ENCODE results near the gene LIPC. TPM values are rescaled to one million over a fixed set of nuclear protein-coding genes. Genes with fewer than 3 reads are reported as not detected.

The LIPC gene
- total and polyA plus RNA-seq, 4 donors, result 0.38 to 0.93 (median 0.52) TPM; not detected in 1

DNA sequence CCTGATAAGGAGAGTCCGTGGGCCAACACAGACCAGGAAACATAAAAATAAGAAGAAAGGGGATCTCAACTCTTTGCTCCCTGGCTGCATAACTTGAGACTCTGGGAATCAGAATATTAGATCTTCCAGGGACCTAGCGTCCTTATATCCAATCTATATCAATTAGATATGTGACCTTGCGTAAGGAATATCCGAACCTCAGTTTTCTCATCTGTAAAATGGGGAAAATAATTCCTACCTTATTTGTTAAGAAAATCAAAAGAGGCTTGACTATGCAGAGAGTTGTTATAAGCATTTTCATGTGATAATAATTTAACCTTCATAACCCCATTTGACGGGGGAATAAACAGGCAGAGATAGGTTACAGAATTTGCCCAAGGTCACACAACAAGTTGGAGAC, 7.1 kb upstream of the LIPC start:
- no peaks in the 10 kb centered on the region for H3K4me1 ChIP-seq (ENCODE audit: control insufficient read depth in 1 of 2, insufficient read depth in 2 of 2, low read length in 2 of 2)
- H3K27me3 ChIP-seq (ENCODE audit: control insufficient read depth in 1 of 2, insufficient read depth in 2 of 2, low read length in 1 of 2), result no peaks in the 10 kb centered on the region
- no peak overlapping the region for H3K27ac ChIP-seq (ENCODE audit: low read depth in 1 of 2, low read length in 2 of 2)
- no peak for ATAC-seq (ENCODE audit: low FRiP score)
- no peaks in the 10 kb centered on the region for H3K9me3 ChIP-seq (ENCODE audit: control insufficient read depth, low read length)
- H3K4me3 ChIP-seq (ENCODE audit: low read length in 2 of 2), result no peak overlapping the region
- 81 to 84% methylated on average over 5 of the region's 5 CpGs for WGBS, 2 donors
- DNase-seq, result no peak
- H3K36me3 ChIP-seq (ENCODE audit: control insufficient read depth in 1 of 2, insufficient read depth in 2 of 2, low read length in 1 of 2), result no peaks in the 10 kb centered on the region
- intact Hi-C loops (cut with DNase I), result no loop called here

DNA sequence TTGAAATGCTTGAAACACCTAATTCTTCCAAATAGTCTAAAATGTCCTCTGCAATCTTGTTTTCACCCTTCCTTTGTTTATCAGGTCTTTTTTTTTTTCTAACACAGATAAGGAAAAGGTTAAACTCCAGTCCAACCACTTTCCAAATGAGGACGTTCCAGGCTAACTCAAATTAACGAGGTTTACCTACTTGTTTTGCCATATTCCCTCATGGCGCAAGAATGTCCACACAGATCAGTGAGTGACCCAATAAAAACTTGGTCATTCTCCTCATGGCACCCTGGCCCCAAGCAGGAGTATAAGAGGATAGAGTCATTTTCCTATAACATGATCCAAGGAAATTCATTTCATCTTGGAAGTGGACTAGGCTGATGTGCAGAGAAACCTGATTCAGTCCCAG, 6.6 kb upstream of the LIPC start:
- H3K27me3 ChIP-seq (ENCODE audit: control insufficient read depth in 1 of 2, insufficient read depth in 2 of 2, low read length in 1 of 2), result no peaks in the 10 kb centered on the region
- no peak overlapping the region for H3K27ac ChIP-seq (ENCODE audit: low read depth in 1 of 2, low read length in 2 of 2)
- DNase-seq, result no peak
- ATAC-seq (ENCODE audit: low FRiP score), result no peak
- intact Hi-C loops (cut with DNase I), result no loop called here
- no peaks in the 10 kb centered on the region for H3K9me3 ChIP-seq (ENCODE audit: control insufficient read depth, low read length)
- H3K4me3 ChIP-seq (ENCODE audit: low read length in 2 of 2), result no peak overlapping the region
- no peaks in the 10 kb centered on the region for H3K36me3 ChIP-seq (ENCODE audit: control insufficient read depth in 1 of 2, insufficient read depth in 2 of 2, low read length in 1 of 2)
- no peaks in the 10 kb centered on the region for H3K4me1 ChIP-seq (ENCODE audit: control insufficient read depth in 1 of 2, insufficient read depth in 2 of 2, low read length in 2 of 2)
- WGBS, 2 donors, result 51 to 60% methylated on average over 3 of the region's 3 CpGs

DNA sequence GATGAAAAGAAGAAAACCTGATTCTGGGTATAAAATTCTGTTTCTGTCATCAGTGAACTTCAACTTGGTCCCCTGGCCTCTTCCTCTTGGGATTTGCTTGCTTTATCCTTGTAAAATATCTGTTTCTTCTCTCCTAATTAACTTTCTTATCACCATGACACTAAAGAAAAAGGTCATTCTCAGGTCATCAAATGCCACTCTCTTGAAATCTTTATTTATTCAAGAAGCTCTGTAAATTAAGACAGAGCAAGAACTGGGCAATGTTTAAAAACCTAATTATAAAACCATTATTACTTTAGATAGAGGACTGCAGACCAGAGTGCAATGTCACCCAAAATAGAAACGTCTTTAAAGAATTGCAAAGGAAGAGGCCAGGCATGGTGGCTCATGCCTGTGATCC, 6.0 kb upstream of the LIPC start:
- WGBS, 2 donors, result 37 to 48% methylated on average over 1 of the region's 1 CpG
- no peak for DNase-seq

DNA sequence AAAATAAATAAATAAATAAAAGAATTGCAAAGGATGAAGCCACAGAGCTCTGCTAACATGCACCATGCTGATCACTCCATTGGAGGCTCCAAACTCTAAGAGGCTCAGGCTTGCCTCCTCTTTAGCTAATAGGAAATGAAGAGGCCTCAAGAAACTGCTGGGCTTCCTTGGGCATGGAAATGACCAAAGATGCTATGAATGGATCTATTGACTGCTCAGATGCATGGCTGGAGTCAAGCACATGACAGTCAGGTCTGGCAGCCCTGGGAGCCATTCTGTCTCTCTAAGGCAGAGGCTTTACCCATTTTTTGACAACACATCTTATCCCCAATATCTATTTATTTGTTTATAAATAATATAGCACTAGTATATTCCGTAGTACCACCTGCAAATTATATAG, 5.3 kb upstream of the LIPC start:
- DNase-seq, result no peak
- ATAC-seq (ENCODE audit: low FRiP score), result no peak
- Histone ChIP-seq H3K36me3 (ENCODE audit: control insufficient read depth in 1 of 2, insufficient read depth in 2 of 2, low read length in 1 of 2) (no peaks in the 10 kb centered on the region), H3K9me3 (ENCODE audit: control insufficient read depth, low read length) (no peaks in the 10 kb centered on the region), H3K27ac (ENCODE audit: low read depth in 1 of 2, low read length in 2 of 2) (no peak overlapping the region), H3K4me3 (ENCODE audit: low read length in 2 of 2) (no peak overlapping the region), H3K4me1 (ENCODE audit: control insufficient read depth in 1 of 2, insufficient read depth in 2 of 2, low read length in 2 of 2) (no peaks in the 10 kb centered on the region), H3K27me3 (ENCODE audit: control insufficient read depth in 1 of 2, insufficient read depth in 2 of 2, low read length in 1 of 2) (no peaks in the 10 kb centered on the region)
- 98 to 100% methylated on average over 1 of the region's 1 CpG for WGBS, 2 donors
- intact Hi-C loops (cut with DNase I), result no loop called here

More for the DNA sequence above, 6.0 kb upstream of the LIPC start:
- no peaks in the 10 kb centered on the region for H3K4me1 ChIP-seq (ENCODE audit: control insufficient read depth in 1 of 2, insufficient read depth in 2 of 2, low read length in 2 of 2)
- no peaks in the 10 kb centered on the region for H3K27me3 ChIP-seq (ENCODE audit: control insufficient read depth in 1 of 2, insufficient read depth in 2 of 2, low read length in 1 of 2)
- no peak overlapping the region for H3K4me3 ChIP-seq (ENCODE audit: low read length in 2 of 2)
- intact Hi-C loops (cut with DNase I), result no loop called here
- ATAC-seq (ENCODE audit: low FRiP score), result no peak
- no peak overlapping the region for H3K27ac ChIP-seq (ENCODE audit: low read depth in 1 of 2, low read length in 2 of 2)
- H3K9me3 ChIP-seq (ENCODE audit: control insufficient read depth, low read length), result no peaks in the 10 kb centered on the region
- no peaks in the 10 kb centered on the region for H3K36me3 ChIP-seq (ENCODE audit: control insufficient read depth in 1 of 2, insufficient read depth in 2 of 2, low read length in 1 of 2)

DNA sequence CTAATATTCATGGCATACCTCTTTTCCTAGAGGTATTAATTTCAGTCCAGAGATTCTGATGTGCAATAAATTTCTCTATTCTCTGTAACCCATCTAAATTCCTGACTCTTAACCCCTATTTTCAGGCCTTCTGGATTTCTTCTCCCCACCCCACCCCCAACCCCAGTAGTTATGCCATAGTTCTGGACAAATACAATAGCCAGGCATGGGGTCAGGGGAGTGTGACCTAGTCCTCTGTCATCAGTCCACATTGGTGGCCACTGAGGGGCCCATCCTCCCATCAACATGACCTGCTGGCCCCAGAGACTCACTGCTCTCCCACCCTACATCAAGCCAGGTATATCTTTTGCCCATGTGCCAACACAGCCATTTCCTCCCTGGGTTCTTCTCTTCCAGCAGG, 3.8 kb upstream of the LIPC start:
- no peaks in the 10 kb centered on the region for H3K4me1 ChIP-seq (ENCODE audit: control insufficient read depth in 1 of 2, insufficient read depth in 2 of 2, low read length in 2 of 2)
- H3K27ac ChIP-seq (ENCODE audit: low read depth in 1 of 2, low read length in 2 of 2), result no peak overlapping the region
- no peak overlapping the region for H3K4me3 ChIP-seq (ENCODE audit: low read length in 2 of 2)
- ATAC-seq (ENCODE audit: low FRiP score) (no peak), DNase-seq (no peak)
- H3K27me3 ChIP-seq (ENCODE audit: control insufficient read depth in 1 of 2, insufficient read depth in 2 of 2, low read length in 1 of 2), result no peaks in the 10 kb centered on the region
- intact Hi-C loops (cut with DNase I), result no loop called here
- no peaks in the 10 kb centered on the region for H3K9me3 ChIP-seq (ENCODE audit: control insufficient read depth, low read length)
- no peaks in the 10 kb centered on the region for H3K36me3 ChIP-seq (ENCODE audit: control insufficient read depth in 1 of 2, insufficient read depth in 2 of 2, low read length in 1 of 2)

GRCh38 chr15:58430224-58430787, 1.5 kb upstream of the LIPC start:
- no peak overlapping the region for H3K4me3 ChIP-seq (ENCODE audit: low read length in 2 of 2)
- DNase-seq, result no peak
- ATAC-seq (ENCODE audit: low FRiP score), result no peak
- H3K27ac ChIP-seq (ENCODE audit: low read depth in 1 of 2, low read length in 2 of 2), result no peak overlapping the region
- H3K4me1 ChIP-seq (ENCODE audit: control insufficient read depth in 1 of 2, insufficient read depth in 2 of 2, low read length in 2 of 2), result no peaks in the 10 kb centered on the region
- no peaks in the 10 kb centered on the region for H3K27me3 ChIP-seq (ENCODE audit: control insufficient read depth in 1 of 2, insufficient read depth in 2 of 2, low read length in 1 of 2)
- no peaks in the 10 kb centered on the region for H3K36me3 ChIP-seq (ENCODE audit: control insufficient read depth in 1 of 2, insufficient read depth in 2 of 2, low read length in 1 of 2)
- H3K9me3 ChIP-seq (ENCODE audit: control insufficient read depth, low read length), result no peaks in the 10 kb centered on the region
- intact Hi-C loops (cut with DNase I), result no loop called here
- WGBS, 2 donors, result 96% methylated on average over 5 of the region's 5 CpGs

- Histone ChIP-seq H3K27ac (ENCODE audit: low read depth in 1 of 2, low read length in 2 of 2) (no peak overlapping the region), H3K9me3 (ENCODE audit: control insufficient read depth, low read length) (no peaks in the 10 kb centered on the region), H3K4me1 (ENCODE audit: control insufficient read depth in 1 of 2, insufficient read depth in 2 of 2, low read length in 2 of 2) (no peaks in the 10 kb centered on the region), H3K27me3 (ENCODE audit: control insufficient read depth in 1 of 2, insufficient read depth in 2 of 2, low read length in 1 of 2) (no peaks in the 10 kb centered on the region), H3K36me3 (ENCODE audit: control insufficient read depth in 1 of 2, insufficient read depth in 2 of 2, low read length in 1 of 2) (no peaks in the 10 kb centered on the region), H3K4me3 (ENCODE audit: low read length in 2 of 2) (no peak overlapping the region)
- intact Hi-C loops (cut with DNase I), result no loop called here
- WGBS, 2 donors, result 59 to 64% methylated on average over 7 of the region's 7 CpGs
- no peak for DNase-seq
- ATAC-seq (ENCODE audit: low FRiP score), result no peak
Measured at GRCh38 chr15:58432401-58432800, 610 bp downstream of the LIPC start.

GRCh38 chr15:58433597-58434333, 2.0 kb downstream of the LIPC start:
- no peaks in the 10 kb centered on the region for H3K4me1 ChIP-seq (ENCODE audit: control insufficient read depth in 1 of 2, insufficient read depth in 2 of 2, low read length in 2 of 2)
- H3K4me3 ChIP-seq (ENCODE audit: low read length in 2 of 2), result no peak overlapping the region
- H3K9me3 ChIP-seq (ENCODE audit: control insufficient read depth, low read length), result no peaks in the 10 kb centered on the region
- intact Hi-C loops (cut with DNase I), result no loop called here
- DNase-seq (no peak), ATAC-seq (ENCODE audit: low FRiP score) (peak; percentile 45)
- H3K27me3 ChIP-seq (ENCODE audit: control insufficient read depth in 1 of 2, insufficient read depth in 2 of 2, low read length in 1 of 2), result no peaks in the 10 kb centered on the region
- WGBS, 2 donors, result 89 to 93% methylated on average over 4 of the region's 4 CpGs
- H3K27ac ChIP-seq (ENCODE audit: low read depth in 1 of 2, low read length in 2 of 2), result no peak overlapping the region
- no peaks in the 10 kb centered on the region for H3K36me3 ChIP-seq (ENCODE audit: control insufficient read depth in 1 of 2, insufficient read depth in 2 of 2, low read length in 1 of 2)

- Histone ChIP-seq H3K36me3 (ENCODE audit: control insufficient read depth in 1 of 2, insufficient read depth in 2 of 2, low read length in 1 of 2) (no peaks in the 10 kb centered on the region), H3K9me3 (ENCODE audit: control insufficient read depth, low read length) (no peaks in the 10 kb centered on the region), H3K4me3 (ENCODE audit: low read length in 2 of 2) (no peak overlapping the region), H3K4me1 (ENCODE audit: control insufficient read depth in 1 of 2, insufficient read depth in 2 of 2, low read length in 2 of 2) (no peaks in the 10 kb centered on the region), H3K27me3 (ENCODE audit: control insufficient read depth in 1 of 2, insufficient read depth in 2 of 2, low read length in 1 of 2) (no peaks in the 10 kb centered on the region), H3K27ac (ENCODE audit: low read depth in 1 of 2, low read length in 2 of 2) (no peak overlapping the region)
- no peak for ATAC-seq (ENCODE audit: low FRiP score)
- DNase-seq, result no peak
- intact Hi-C loops (cut with DNase I), result no loop called here
- 79 to 86% methylated on average over 10 of the region's 10 CpGs for WGBS, 2 donors
Measured at GRCh38 chr15:58434334-58434875, 2.6 kb downstream of the LIPC start.

Data from aorta (tissue), 5 donors.